GM12801 (cell line): Measurements from ENCODE around the gene SRM.

Source experiments
- CTCF ChIP-seq: IDR thresholded peaks from one replicate; pipeline ENCODE4 v1.5.1; 2011; ENCODE audit warnings: control low read depth; ENCODE audit not compliant: insufficient read length; ENCODE audit errors: extremely low read depth

The SRM gene

GRCh38 chr1:11058595-11059154 lies 1.1 kb downstream of the SRM start:
- no peak for TF ChIP-seq CTCF

- TF ChIP-seq CTCF: no peak
These were observed 1.8 kb downstream of the SRM start for GRCh38 chr1:11058026-11058425.

- TF ChIP-seq CTCF: no peak
These were observed 2.3 kb downstream of the SRM start for GRCh38 chr1:11057477-11057876.

- TF ChIP-seq CTCF: no peak
These were observed 3.3 kb downstream of the SRM start for GRCh38 chr1:11056504-11056903.

- no peak for TF ChIP-seq CTCF
These were observed 4.1 kb downstream of the SRM start for GRCh38 chr1:11055676-11056075.

GRCh38 chr1:11054666-11055065 lies 5.2 kb downstream of the SRM start:
- TF ChIP-seq CTCF: no peak

GRCh38 chr1:11054181-11054580 lies 5.6 kb downstream of the SRM start:
- no peak for TF ChIP-seq CTCF

GRCh38 chr1:11053758-11054137 lies 6.1 kb downstream of the SRM start:
- no peak for TF ChIP-seq CTCF
